Naive thymus-derived CD4-positive, alpha-beta T cell (primary cell): ENCODE results near the gene SLC29A4. TPM values are rescaled to one million over a fixed set of nuclear protein-coding genes. Genes with fewer than 3 reads are reported as not detected.

ENCODE experiments used
- ATAC-seq: fragments of 150-1000 bp; cut with Tn5 transposase; 2 replicates; pipeline ENCODE4 v1.10.0; 2021; ENCODE audit warnings: mild to moderate bottlenecking, moderate library complexity
- CTCF ChIA-PET: fragments of 350-600 bp; sonication (Branson Sonifier 250); formaldehyde crosslinking; loops from one replicate; lab custom pipeline; 2021; ENCODE audit warnings: antibody characterized with exemption; lab: Charles Lee
- POLR2A ChIA-PET: fragments of 350-600 bp; sonication (Branson Sonifier 250); formaldehyde crosslinking; loops from one replicate; lab custom pipeline; 2021; ENCODE audit warnings: antibody characterized with exemption, inconsistent platforms; lab: Charles Lee
- DNase-seq, 9 donors: peaks; one replicate each; pipeline versions ENCODE4 v3.0.0 to v3.0.0-alpha.2; 2020 to 2022; ENCODE audit warnings: mixed read lengths in 1 of 9
- H3K27ac ChIP-seq: one replicate; pipeline ENCODE4 v1.7.0; 2013; ENCODE audit warnings: mild to moderate bottlenecking, low read depth, low read length, moderate library complexity
- H3K27me3 ChIP-seq, 2 donors: one replicate each; pipeline ENCODE4 v1.7.0; 2013; ENCODE audit warnings: low read length in 2 of 2, mild to moderate bottlenecking in 2 of 2, moderate library complexity in 2 of 2; ENCODE audit not compliant: control insufficient read depth in 2 of 2, insufficient read depth in 2 of 2
- H3K36me3 ChIP-seq, 3 experiments: 1 replicate in 2 of 3; 2 replicates in 1 of 3; pipeline ENCODE4 v1.7.0; 2013; ENCODE audit warnings: low read length in 3 of 3, mild to moderate bottlenecking in 3 of 3, moderate library complexity in 1 of 3; ENCODE audit not compliant: insufficient read depth in 3 of 3, control insufficient read depth in 2 of 3
- H3K4me1 ChIP-seq, 2 donors: one replicate each; pipeline ENCODE4 v1.7.0; 2013; ENCODE audit warnings: low read length in 2 of 2, mild to moderate bottlenecking in 2 of 2, moderate library complexity in 1 of 2; ENCODE audit not compliant: control insufficient read depth in 2 of 2, insufficient read depth in 2 of 2
- H3K4me3 ChIP-seq: 2 replicates; pipeline ENCODE4 v1.7.0; 2013; ENCODE audit warnings: mild to moderate bottlenecking, low read length
- H3K9me3 ChIP-seq, 3 experiments: 1 replicate in 2 of 3; 2 replicates in 1 of 3; pipeline ENCODE4 v1.7.0; 2013; ENCODE audit warnings: low read length in 3 of 3; ENCODE audit not compliant: control insufficient read depth in 2 of 3
- H3K27ac Mint-ChIP-seq, 9 donors: one replicate each; pipeline ENCODE4 v1.8.0; 2020 to 2022; ENCODE audit warnings: mixed read lengths in 9 of 9, mild to moderate bottlenecking in 8 of 9, moderate library complexity in 5 of 9, inconsistent platforms in 2 of 9
- H3K27me3 Mint-ChIP-seq, 5 donors: one replicate each; pipeline ENCODE4 v1.8.0; 2021 to 2022; ENCODE audit warnings: mixed read lengths in 5 of 5, mild to moderate bottlenecking in 1 of 5
- H3K36me3 Mint-ChIP-seq, 5 donors: one replicate each; pipeline ENCODE4 v1.8.0; 2020 to 2022; ENCODE audit warnings: mixed read lengths in 5 of 5, mild to moderate bottlenecking in 3 of 5, inconsistent platforms in 1 of 5
- H3K4me1 Mint-ChIP-seq, 7 donors: one replicate each; pipeline ENCODE4 v1.8.0; 2020 to 2022; ENCODE audit warnings: mixed read lengths in 7 of 7, mild to moderate bottlenecking in 3 of 7, inconsistent platforms in 1 of 7
- H3K4me3 Mint-ChIP-seq, 10 donors: one replicate each; pipeline ENCODE4 v1.8.0; 2020 to 2022; ENCODE audit warnings: mild to moderate bottlenecking in 10 of 10, mixed read lengths in 10 of 10, moderate library complexity in 6 of 10, inconsistent platforms in 2 of 10
- H3K9me3 Mint-ChIP-seq, 11 donors: one replicate each; pipeline ENCODE4 v1.8.0; 2020 to 2022; ENCODE audit warnings: mixed read lengths in 11 of 11, mild to moderate bottlenecking in 4 of 11, inconsistent platforms in 1 of 11, moderate library complexity in 1 of 11
- intact Hi-C, 2 donors: fragments of 100-400 bp; cut with micrococcal nuclease; formaldehyde crosslinking; loops; one replicate each; pipeline ENCODE4 v1.15.1; 2023
- polyA plus RNA-seq, 2 donors: library from polyadenylated mRNA; unstranded; fragments of 300-500 nt; fragmentation: Illumina TruSeq; gene quantifications; one replicate each; pipeline ENCODE4 v1.2.3, GENCODE V29; 2021
- total RNA-seq, 6 experiments: library from RNA in 5 of 6; stranded (reverse) in 5 of 6; gene quantifications; 1 replicate in 5 of 6; 2 replicates in 1 of 6; pipeline ENCODE4 v1.2.3 and lab custom pipeline; 2021 to 2026

Gene SLC29A4
- total and polyA plus RNA-seq, 7 experiments from 2014 or later = 0.11 to 1.3 (median 0.35) TPM; not detected in 1

DNA sequence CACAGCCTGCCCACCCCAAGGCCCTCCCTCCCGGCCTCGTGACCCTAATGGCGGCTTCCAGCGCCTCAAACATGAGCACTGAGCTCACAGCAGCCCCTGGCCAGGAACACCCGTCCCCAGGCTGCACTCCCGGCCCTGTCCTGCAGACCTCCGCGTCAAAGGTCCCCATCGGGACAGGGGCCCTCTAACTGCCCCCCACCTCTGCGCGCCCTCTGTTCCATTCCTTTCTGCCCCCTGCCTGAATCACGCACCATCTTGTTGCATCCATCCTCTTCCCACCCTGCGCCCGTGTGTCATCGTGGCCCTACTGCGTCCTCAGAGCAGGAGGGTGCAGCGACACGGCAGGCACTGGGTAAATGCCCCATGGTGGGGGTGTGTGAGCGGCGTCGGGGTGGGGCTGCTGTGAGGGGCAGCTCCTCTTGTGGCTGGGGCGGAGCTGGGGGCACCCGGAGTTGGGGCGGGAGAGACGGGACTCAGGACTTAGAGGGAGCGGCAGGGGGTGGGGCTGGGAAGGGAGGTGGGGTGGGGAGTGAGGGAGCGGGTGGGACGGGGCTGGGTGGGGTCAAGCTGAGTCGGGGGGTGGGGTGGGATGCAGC, 13.4 kb downstream of the SLC29A4 start:
- H3K36me3 Mint-ChIP-seq = peaks cover 0 to 4% (median 0%) of the 10 kb centered on the region in 5 donors
- H3K4me3 Mint-ChIP-seq = peak overlapping the region; percentile 13 to 92 (median 54)
- peaks cover 9 to 17% (median 14%) of the 10 kb centered on the region in 7 donors for H3K4me1 Mint-ChIP-seq
- ATAC-seq (no peak), DNase-seq (peak in 2 of 9 donors; percentile 11 to 38)
- H3K9me3 ChIP-seq = peaks cover 0 to 19% (median 0%) of the 10 kb centered on the region in 3 experiments
- no peak overlapping the region for H3K4me3 ChIP-seq
- ChIA-PET CTCF (interaction anchor here (0.6 kb wide), 1 partner anchor 1407 kb away, joined by 3 read pairs; no protein-coding TSS in a partner anchor), POLR2A (no interaction called here)
- intact Hi-C loops = loop anchor here (1.0 to 2.0 kb wide), 2 partner anchors 14 to 101 kb away; partner anchors contain the start of gene SLC29A4 (in 1 of the 2)
- peak overlapping the region in 2 of 9 donors; percentile 15 to 74 for H3K27ac Mint-ChIP-seq
- H3K36me3 ChIP-seq = no peaks in the 10 kb centered on the region
- peaks cover 0 to 15% (median 5%) of the 10 kb centered on the region in 11 donors for H3K9me3 Mint-ChIP-seq
- peaks cover 0 to 28% (median 3%) of the 10 kb centered on the region in 5 donors for H3K27me3 Mint-ChIP-seq
- H3K27me3 ChIP-seq = no peaks in the 10 kb centered on the region
- H3K4me1 ChIP-seq = peaks cover 8 to 13% of the 10 kb centered on the region in 2 donors
- H3K27ac ChIP-seq = no peak overlapping the region

DNA sequence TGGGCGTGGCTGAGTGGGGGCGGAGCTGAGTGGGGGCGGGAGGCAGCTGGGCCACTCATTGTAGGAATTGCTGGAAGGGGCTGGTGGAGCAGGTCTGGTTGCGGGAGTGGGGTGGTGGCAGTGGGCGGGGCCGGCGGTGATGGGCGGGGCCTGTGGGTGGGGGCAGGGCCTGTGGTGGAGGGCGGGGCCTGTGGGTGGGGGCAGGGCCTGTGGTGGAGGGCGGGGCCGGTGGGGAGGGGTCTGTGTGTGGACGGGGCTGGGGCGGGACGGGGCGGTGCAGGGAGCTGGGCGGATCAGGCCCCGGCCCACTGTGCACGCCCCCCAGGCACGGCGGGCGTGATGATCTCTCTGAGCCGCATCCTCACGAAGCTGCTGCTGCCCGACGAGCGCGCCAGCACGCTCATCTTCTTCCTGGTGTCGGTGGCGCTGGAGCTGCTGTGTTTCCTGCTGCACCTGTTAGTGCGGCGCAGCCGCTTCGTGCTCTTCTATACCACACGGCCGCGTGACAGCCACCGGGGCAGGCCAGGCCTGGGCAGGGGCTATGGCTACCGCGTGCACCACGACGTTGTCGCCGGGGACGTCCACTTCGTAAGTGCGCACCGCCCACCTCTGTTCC, 14.0 kb downstream of the SLC29A4 start:
- no peaks in the 10 kb centered on the region for H3K36me3 ChIP-seq
- H3K9me3 ChIP-seq = peaks cover 0 to 19% (median 0%) of the 10 kb centered on the region in 3 experiments
- no peaks in the 10 kb centered on the region for H3K27me3 ChIP-seq
- Mint-ChIP-seq H3K27ac (peak overlapping the region in 8 of 9 donors; percentile 36 to 92 (median 74)), H3K4me1 (peaks cover 9 to 17% (median 14%) of the 10 kb centered on the region in 7 donors), H3K4me3 (peak overlapping the region; percentile 82 to 92 (median 85)), H3K9me3 (peaks cover 0 to 15% (median 5%) of the 10 kb centered on the region in 11 donors), H3K27me3 (peaks cover 0 to 28% (median 3%) of the 10 kb centered on the region in 5 donors), H3K36me3 (peaks cover 0 to 4% (median 0%) of the 10 kb centered on the region in 5 donors)
- ATAC-seq (peak; percentile 95), DNase-seq (peak; percentile 49 to 83 (median 72))
- intact Hi-C loops = loop anchor here (1.0 to 2.0 kb wide), 4 partner anchors 14 to 101 kb away; partner anchors contain the start of gene SLC29A4 (in 1 of the 2)
- H3K27ac ChIP-seq = no peak overlapping the region
- peaks cover 8 to 13% of the 10 kb centered on the region in 2 donors for H3K4me1 ChIP-seq
- H3K4me3 ChIP-seq = peak overlapping the region; percentile 61
- ChIA-PET CTCF (interaction anchor here (0.7 kb wide), 1 partner anchor 182 kb away, joined by 3 read pairs; no protein-coding TSS in a partner anchor), POLR2A (no interaction called here)

DNA sequence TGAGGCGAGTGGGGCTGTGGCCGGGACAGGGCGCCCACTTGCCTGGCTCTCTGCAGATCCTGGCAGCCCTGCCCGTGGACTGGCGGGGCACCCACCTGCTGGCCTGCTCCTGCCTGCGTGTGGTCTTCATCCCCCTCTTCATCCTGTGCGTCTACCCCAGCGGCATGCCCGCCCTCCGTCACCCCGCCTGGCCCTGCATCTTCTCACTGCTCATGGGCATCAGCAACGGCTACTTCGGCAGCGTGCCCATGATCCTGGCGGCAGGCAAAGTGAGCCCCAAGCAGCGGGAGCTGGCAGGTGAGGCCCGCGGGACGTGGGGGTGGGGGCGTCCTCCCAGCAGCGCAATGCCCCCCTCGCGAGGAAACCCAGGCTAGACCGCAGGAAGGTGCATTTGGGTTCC, 17.6 kb downstream of the SLC29A4 start:
- intact Hi-C loops = no loop called here

DNA sequence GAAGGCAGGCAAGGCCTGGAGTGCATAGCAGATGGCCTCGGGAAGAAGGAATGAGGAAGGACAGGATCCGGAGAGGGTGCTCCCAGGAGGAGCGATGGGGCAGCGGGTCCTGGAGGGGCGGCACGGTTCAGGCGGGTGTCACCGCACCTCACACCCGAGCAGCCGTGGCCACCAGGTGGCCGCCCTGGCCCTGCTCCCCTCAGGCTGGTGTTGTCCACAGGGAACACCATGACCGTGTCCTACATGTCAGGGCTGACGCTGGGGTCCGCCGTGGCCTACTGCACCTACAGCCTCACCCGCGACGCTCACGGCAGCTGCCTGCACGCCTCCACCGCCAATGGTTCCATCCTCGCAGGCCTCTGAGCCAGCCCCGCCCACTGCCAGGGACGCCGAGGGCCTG, 19.8 kb downstream of the SLC29A4 start:
- CTCF ChIA-PET = no interaction called here
- no peak for DNase-seq
- peaks cover 0 to 7% (median 2%) of the 10 kb centered on the region in 7 donors for H3K4me1 Mint-ChIP-seq
- ATAC-seq = no peak
- Histone ChIP-seq H3K27me3 (no peaks in the 10 kb centered on the region), H3K4me1 (peaks cover 1 to 6% of the 10 kb centered on the region in 2 donors), H3K36me3 (peaks cover 0 to 3% (median 0%) of the 10 kb centered on the region in 3 experiments), H3K4me3 (no peak overlapping the region), H3K27ac (no peak overlapping the region), H3K9me3 (no peaks in the 10 kb centered on the region)
- POLR2A ChIA-PET = no interaction called here
- peaks cover 0 to 2% (median 0%) of the 10 kb centered on the region in 11 donors for H3K9me3 Mint-ChIP-seq
- H3K27me3 Mint-ChIP-seq = peaks cover 0 to 11% (median 3%) of the 10 kb centered on the region in 5 donors
- intact Hi-C loops = no loop called here
- H3K36me3 Mint-ChIP-seq = no peaks in the 10 kb centered on the region
- no peak overlapping the region for H3K27ac Mint-ChIP-seq
- no peak overlapping the region for H3K4me3 Mint-ChIP-seq

More for the DNA sequence above, 17.6 kb downstream of the SLC29A4 start:
- Mint-ChIP-seq H3K4me1 (peaks cover 9 to 17% (median 14%) of the 10 kb centered on the region in 7 donors), H3K36me3 (no peaks in the 10 kb centered on the region), H3K4me3 (no peak overlapping the region), H3K27ac (no peak overlapping the region), H3K9me3 (peaks cover 0 to 5% (median 0%) of the 10 kb centered on the region in 11 donors), H3K27me3 (peaks cover 0 to 20% (median 3%) of the 10 kb centered on the region in 5 donors)
- H3K36me3 ChIP-seq = no peaks in the 10 kb centered on the region
- H3K27me3 ChIP-seq = no peaks in the 10 kb centered on the region
- ATAC-seq (no peak), DNase-seq (no peak)
- POLR2A ChIA-PET = interaction anchor here (0.6 kb wide), 1 partner anchor 317 kb away, joined by 3 read pairs; no protein-coding TSS in a partner anchor
- no peak overlapping the region for H3K27ac ChIP-seq
- H3K9me3 ChIP-seq = peaks cover 0 to 4% (median 0%) of the 10 kb centered on the region in 3 experiments
- peaks cover 8 to 13% of the 10 kb centered on the region in 2 donors for H3K4me1 ChIP-seq
- CTCF ChIA-PET = no interaction called here
- no peak overlapping the region for H3K4me3 ChIP-seq

DNA sequence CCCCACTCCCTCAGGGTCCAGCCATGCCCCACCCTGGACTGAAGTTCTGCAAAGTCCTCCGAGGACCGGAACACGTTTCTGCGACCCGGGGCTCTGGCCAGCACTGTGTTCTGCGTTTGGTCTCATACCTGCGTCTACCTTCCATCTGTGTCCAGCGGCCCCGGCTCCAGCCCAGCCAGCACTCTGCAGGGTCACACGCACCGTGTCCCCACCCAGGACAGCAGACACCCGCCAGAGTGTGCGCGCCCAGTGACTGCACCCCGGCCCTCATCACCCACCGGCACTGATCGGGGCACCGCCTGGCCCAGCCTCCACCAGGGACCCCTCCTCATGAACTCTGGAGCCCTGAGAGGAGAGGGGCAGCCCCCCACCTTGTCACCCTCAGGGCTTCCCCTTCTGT, 20.3 kb downstream of the SLC29A4 start:
- Mint-ChIP-seq H3K27me3 (peaks cover 0 to 10% (median 3%) of the 10 kb centered on the region in 5 donors), H3K9me3 (peaks cover 0 to 2% (median 0%) of the 10 kb centered on the region in 11 donors), H3K27ac (no peak overlapping the region), H3K36me3 (peaks cover 0 to 3% (median under 1%) of the 10 kb centered on the region in 5 donors), H3K4me1 (peaks cover 0 to 4% (median 2%) of the 10 kb centered on the region in 7 donors), H3K4me3 (no peak overlapping the region)
- H3K9me3 ChIP-seq = no peaks in the 10 kb centered on the region
- no peaks in the 10 kb centered on the region for H3K27me3 ChIP-seq
- ATAC-seq (peak; percentile 11), DNase-seq (no peak)
- H3K4me3 ChIP-seq = no peak overlapping the region
- H3K4me1 ChIP-seq = peaks cover 0 to 1% of the 10 kb centered on the region in 2 donors
- intact Hi-C loops = no loop called here
- ChIA-PET POLR2A (no interaction called here), CTCF (no interaction called here)
- peaks cover 0 to 8% (median 0%) of the 10 kb centered on the region in 3 experiments for H3K36me3 ChIP-seq
- H3K27ac ChIP-seq = no peak overlapping the region

DNA sequence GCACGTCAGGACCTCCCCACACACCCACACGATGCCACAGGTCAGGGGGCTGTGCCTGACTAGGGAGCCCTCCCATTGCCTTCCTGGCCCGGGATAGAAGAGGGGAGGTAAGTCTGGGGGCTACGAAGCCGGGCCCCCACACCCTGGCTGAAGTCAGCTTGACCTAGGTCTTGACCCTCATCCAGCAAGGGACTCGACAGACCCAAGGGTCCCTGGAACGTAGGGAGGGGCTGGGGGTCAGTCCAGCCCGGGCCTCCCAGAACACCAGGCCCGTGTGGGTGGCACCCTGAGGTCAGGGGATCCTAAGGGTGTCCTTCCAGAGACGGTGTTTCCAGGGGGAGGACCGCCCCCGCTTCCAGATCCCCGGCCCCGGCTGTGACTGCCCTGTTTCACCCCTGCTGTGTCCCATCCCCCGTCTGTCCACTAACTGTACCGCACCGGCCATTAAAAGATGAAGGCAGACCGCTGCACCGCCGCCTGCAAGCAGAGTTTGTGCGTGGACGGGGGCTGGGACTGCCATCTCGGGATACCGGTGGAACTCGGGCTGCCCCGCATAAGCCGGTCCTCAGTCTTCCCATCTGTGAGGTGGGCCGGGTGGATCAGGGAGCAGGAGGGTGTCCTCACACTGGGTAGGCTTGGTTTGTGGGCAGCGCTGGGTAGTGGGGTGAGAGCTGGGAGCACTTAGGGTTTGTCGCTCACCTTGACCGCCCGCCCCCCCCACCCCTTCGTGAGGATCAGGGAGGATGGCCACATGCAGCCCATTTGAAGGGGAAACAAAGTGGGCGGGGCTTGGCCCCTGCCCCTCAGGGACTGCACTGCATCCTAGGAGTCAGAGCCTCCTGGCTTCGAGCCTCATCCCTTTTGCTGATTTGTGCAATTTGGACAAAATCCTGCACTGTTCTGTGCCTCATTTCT, 21.1 kb downstream of the SLC29A4 start:
- DNase-seq = no peak
- ChIA-PET CTCF (no interaction called here), POLR2A (no interaction called here)
- peak overlapping the region in 1 of 9 donors; percentile 74 for H3K27ac Mint-ChIP-seq
- Histone ChIP-seq H3K27me3 (no peaks in the 10 kb centered on the region), H3K36me3 (peaks cover 0 to 12% (median 0%) of the 10 kb centered on the region in 3 experiments), H3K4me3 (no peak overlapping the region), H3K27ac (no peak overlapping the region), H3K4me1 (no peaks in the 10 kb centered on the region), H3K9me3 (no peaks in the 10 kb centered on the region)
- H3K9me3 Mint-ChIP-seq = peaks cover 0 to 2% (median 0%) of the 10 kb centered on the region in 11 donors
- H3K36me3 Mint-ChIP-seq = peaks cover 3 to 9% (median 6%) of the 10 kb centered on the region in 5 donors
- peaks cover 0 to 3% (median 0%) of the 10 kb centered on the region in 7 donors for H3K4me1 Mint-ChIP-seq
- H3K27me3 Mint-ChIP-seq = peaks cover 0 to 5% (median 0%) of the 10 kb centered on the region in 5 donors
- H3K4me3 Mint-ChIP-seq = no peak overlapping the region
- ATAC-seq = peak; percentile 7
- intact Hi-C loops = no loop called here
